Osteocyte (in vitro differentiated cells): ENCODE data around the gene RTF1. TPM values are rescaled to one million over a fixed set of nuclear protein-coding genes. Genes with fewer than 3 reads are reported as not detected.
A peak's percentile ranks its signal among the peaks of the same experiment; 100 is the strongest.

ENCODE experiments used
- DNase-seq: peaks from one replicate; pipeline ENCODE4 v3.0.0; 2021; ENCODE audit warnings: mixed read lengths; ENCODE audit not compliant: unreplicated experiment; ENCODE audit errors: extremely low spot score
- H3K27ac Mint-ChIP-seq: one replicate; pipeline ENCODE4 v1.8.0; 2021; ENCODE audit warnings: mild to moderate bottlenecking, mixed read lengths; ENCODE audit not compliant: unreplicated experiment
- H3K27me3 Mint-ChIP-seq: one replicate; pipeline ENCODE4 v1.8.0; 2021; ENCODE audit warnings: mixed read lengths; ENCODE audit not compliant: unreplicated experiment
- H3K36me3 Mint-ChIP-seq: one replicate; pipeline ENCODE4 v1.8.0; 2021; ENCODE audit warnings: mixed read lengths; ENCODE audit not compliant: unreplicated experiment
- H3K4me1 Mint-ChIP-seq: one replicate; pipeline ENCODE4 v1.8.0; 2021; ENCODE audit warnings: mixed read lengths; ENCODE audit not compliant: unreplicated experiment
- H3K4me3 Mint-ChIP-seq: one replicate; pipeline ENCODE4 v1.8.0; 2021; ENCODE audit warnings: mild to moderate bottlenecking, moderate library complexity, mixed read lengths; ENCODE audit not compliant: unreplicated experiment
- H3K9me3 Mint-ChIP-seq: one replicate; pipeline ENCODE4 v1.8.0; 2021; ENCODE audit warnings: mixed read lengths; ENCODE audit not compliant: unreplicated experiment
- total RNA-seq: library from RNA; stranded (reverse); gene quantifications from 2 replicates; pipeline ENCODE4 v1.2.1, GENCODE V29; 2021
- TF ChIP-seq, protein P1 (sequence below): fragments of 200-600 bp; sonication (generic); IDR thresholded peaks from 2 replicates; pipeline ENCODE4 v1.5.0; 2021; ENCODE audit warnings: antibody characterized with exemption, mild to moderate bottlenecking, moderate library complexity

The RTF1 gene
- total RNA-seq, 1 donor from 2014 or later, result 43.0 TPM

DNA sequence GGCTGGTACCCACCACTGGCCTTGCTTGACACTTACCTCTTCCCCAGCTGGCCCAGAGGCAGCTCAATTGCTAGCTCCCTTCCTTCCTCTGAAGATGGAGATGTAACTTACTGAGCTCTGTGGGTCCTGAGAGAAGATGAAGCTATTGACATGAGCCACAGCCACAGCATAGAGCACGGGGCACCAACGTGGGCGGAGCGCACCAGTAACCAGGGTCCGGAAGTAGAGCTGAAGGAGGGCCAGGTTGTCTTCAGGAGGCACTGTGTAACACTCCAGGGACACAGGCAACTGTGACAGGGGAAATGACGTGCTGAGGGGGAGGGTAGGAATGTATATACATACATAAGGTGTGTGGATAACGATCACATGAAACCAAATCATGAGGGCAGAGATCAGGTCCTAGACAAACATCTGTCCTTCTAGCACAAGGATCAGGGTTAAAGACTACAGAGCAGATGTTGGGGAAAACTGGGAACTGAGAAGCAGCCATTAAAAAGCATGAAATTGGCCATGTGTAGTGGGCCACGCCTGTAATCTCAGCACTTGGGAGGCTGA is 101.1 kb downstream of the RTF1 start:
- no peak for DNase-seq
- TF ChIP-seq, protein P1, sequence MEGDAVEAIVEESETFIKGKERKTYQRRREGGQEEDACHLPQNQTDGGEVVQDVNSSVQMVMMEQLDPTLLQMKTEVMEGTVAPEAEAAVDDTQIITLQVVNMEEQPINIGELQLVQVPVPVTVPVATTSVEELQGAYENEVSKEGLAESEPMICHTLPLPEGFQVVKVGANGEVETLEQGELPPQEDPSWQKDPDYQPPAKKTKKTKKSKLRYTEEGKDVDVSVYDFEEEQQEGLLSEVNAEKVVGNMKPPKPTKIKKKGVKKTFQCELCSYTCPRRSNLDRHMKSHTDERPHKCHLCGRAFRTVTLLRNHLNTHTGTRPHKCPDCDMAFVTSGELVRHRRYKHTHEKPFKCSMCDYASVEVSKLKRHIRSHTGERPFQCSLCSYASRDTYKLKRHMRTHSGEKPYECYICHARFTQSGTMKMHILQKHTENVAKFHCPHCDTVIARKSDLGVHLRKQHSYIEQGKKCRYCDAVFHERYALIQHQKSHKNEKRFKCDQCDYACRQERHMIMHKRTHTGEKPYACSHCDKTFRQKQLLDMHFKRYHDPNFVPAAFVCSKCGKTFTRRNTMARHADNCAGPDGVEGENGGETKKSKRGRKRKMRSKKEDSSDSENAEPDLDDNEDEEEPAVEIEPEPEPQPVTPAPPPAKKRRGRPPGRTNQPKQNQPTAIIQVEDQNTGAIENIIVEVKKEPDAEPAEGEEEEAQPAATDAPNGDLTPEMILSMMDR, result no peak
- no peaks in the 10 kb centered on the region for H3K9me3 Mint-ChIP-seq
- peaks cover 11% of the 10 kb centered on the region for H3K36me3 Mint-ChIP-seq
- H3K4me1 Mint-ChIP-seq, result peaks cover 10% of the 10 kb centered on the region
- H3K4me3 Mint-ChIP-seq, result no peak overlapping the region
- H3K27ac Mint-ChIP-seq, result no peak overlapping the region
- peaks cover 5% of the 10 kb centered on the region for H3K27me3 Mint-ChIP-seq

DNA sequence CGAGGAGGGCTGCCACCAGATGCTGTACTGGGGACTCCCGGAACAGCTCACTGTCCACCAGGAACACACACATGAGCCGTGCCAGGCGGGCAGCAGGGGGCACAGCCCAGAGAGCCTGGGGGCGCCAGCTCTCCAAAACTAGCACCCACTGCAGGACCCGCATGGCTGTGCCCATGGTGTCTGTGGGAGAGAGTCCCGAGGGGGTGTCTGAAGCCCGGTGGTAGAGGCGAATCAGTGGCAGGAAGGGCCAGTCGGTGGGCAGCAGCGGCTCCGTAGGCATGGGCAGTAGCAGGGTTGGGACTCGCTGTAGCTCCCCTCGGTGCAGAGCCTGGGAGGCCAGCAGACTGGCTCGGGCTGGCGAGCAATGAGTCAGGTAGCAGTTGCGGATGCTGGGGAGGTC is 103.7 kb downstream of the RTF1 start:
- Mint-ChIP-seq H3K27me3 (no peaks in the 10 kb centered on the region), H3K4me3 (no peak overlapping the region), H3K27ac (no peak overlapping the region), H3K36me3 (peaks cover 14% of the 10 kb centered on the region), H3K4me1 (no peaks in the 10 kb centered on the region), H3K9me3 (no peaks in the 10 kb centered on the region)
- TF ChIP-seq, protein P1, result no peak
- DNase-seq, result no peak

DNA sequence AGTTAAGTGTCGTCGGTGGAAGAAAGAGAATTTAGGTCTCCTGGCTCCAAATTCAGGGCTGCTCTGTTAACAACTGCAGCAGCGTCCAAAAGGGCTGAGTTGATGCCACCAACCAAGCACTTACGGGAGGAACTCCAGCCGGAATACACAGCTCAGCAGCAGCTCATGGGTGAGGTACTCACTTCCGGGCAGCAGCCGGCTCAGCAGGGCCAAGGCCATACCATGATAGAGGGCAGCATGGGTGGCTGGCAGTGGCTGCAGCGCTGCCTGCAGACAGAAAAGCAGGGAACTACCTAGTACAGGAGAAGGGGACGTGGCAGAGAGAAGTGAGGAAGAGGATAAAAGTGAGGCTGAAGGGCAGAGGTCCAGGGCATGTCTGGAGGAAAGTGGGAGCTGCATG is 104.7 kb downstream of the RTF1 start:
- Mint-ChIP-seq H3K9me3 (no peaks in the 10 kb centered on the region), H3K4me1 (no peaks in the 10 kb centered on the region), H3K4me3 (no peak overlapping the region), H3K27ac (peak overlapping the region; percentile 1), H3K36me3 (peaks cover 19% of the 10 kb centered on the region), H3K27me3 (no peaks in the 10 kb centered on the region)
- DNase-seq, result no peak
- TF ChIP-seq, protein P1, result no peak

DNA sequence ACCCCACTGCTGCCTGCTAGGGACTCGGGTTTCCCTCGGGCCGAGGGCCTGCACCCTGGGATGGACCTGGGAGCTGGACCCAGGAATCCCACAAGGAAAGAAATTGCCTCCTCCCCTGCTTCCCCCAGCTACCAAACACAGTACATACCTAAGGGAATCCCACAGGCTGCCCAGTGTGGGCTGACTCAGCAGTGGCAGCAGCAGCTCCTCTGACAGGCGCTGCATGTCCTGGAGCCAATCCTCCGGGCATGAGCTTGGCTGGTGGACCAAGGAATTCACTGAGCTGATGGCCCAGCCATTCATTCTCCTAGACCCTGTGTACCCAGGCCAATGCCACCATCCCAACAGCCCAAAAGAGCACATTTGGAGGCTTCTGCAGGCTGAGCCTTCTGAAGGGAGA is 106.2 kb downstream of the RTF1 start:
- no peak for DNase-seq
- Mint-ChIP-seq H3K9me3 (no peaks in the 10 kb centered on the region), H3K36me3 (peaks cover 28% of the 10 kb centered on the region), H3K4me3 (no peak overlapping the region), H3K27me3 (no peaks in the 10 kb centered on the region), H3K4me1 (no peaks in the 10 kb centered on the region), H3K27ac (no peak overlapping the region)
- TF ChIP-seq, protein P1, result no peak

DNA sequence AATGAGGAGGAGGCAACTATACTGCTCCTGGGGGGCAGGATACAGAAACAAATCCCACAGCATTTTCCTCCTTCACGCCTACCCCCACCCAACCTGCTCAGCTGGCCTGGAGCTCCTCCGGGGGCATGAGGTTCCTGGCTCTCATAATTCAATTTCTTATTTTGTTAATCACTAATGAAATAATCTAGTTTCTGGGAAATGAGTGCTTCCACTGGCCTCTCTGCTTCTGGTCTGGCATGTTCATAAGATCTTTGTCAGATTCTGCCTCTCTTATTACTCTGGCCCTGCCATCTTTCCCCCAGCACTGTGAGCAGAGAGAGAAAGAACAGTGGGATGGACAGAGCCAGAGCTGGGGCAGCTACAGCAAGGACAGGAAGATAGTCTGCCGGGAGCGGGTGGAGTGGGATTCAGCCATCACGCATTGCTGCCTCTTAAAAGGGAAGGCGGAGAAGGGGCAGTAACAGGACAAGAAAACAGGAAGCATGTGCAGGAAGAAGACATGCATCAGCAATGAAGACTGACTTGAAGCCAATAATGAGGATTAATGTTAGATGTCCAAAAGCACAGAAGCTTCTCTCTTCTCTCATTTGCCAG is 113.6 kb downstream of the RTF1 start:
- Mint-ChIP-seq H3K27me3 (no peaks in the 10 kb centered on the region), H3K9me3 (no peaks in the 10 kb centered on the region), H3K4me3 (no peak overlapping the region), H3K36me3 (peaks cover 33% of the 10 kb centered on the region), H3K27ac (no peak overlapping the region), H3K4me1 (no peaks in the 10 kb centered on the region)
- no peak for DNase-seq
- TF ChIP-seq, protein P1, result no peak

Other genes with a start within 250 kb of the RTF1 start
- not detected in 2 replicates for gene EXD1, start 186.3 kb upstream of the RTF1 start, total RNA-seq
- gene CHP1, start 185.8 kb upstream of the RTF1 start, total RNA-seq, result 87.1 and 87.7 TPM in 2 replicates
- 2.4 and 3.1 TPM in 2 replicates for gene OIP5, start 84.5 kb upstream of the RTF1 start, total RNA-seq
- gene NUSAP1, start 84.2 kb upstream of the RTF1 start, total RNA-seq, result 23.3 and 27.4 TPM in 2 replicates
- 17.4 and 20.9 TPM in 2 replicates for gene NDUFAF1, start 14.6 kb upstream of the RTF1 start, total RNA-seq
- not detected in 2 replicates for gene ITPKA, start 76.8 kb downstream of the RTF1 start, total RNA-seq
- 0.50 and 0.91 TPM in 2 replicates for gene LTK, start 96.7 kb downstream of the RTF1 start, total RNA-seq
- gene RPAP1, start 127.2 kb downstream of the RTF1 start, total RNA-seq, result 36.1 TPM in 2 replicates
- 8.1 and 8.3 TPM in 2 replicates for gene TYRO3, start 142.1 kb downstream of the RTF1 start, total RNA-seq
- 47.2 and 50.1 TPM in 2 replicates for gene MGA, start 243.3 kb downstream of the RTF1 start, total RNA-seq